Measurements from ENCODE around the gene CDCP1. TPM values are rescaled to one million over a fixed set of nuclear protein-coding genes. Genes with fewer than 3 reads are reported as not detected.

CDCP1 gene
- total and polyA plus RNA-seq, 2 donors (not counting 1 experiment from before 2014, with no cell fraction given), result not detected

- H3K27me3 Mint-ChIP-seq, result peaks cover 37% of the 10 kb centered on the region
- WGBS (ENCODE audit: insufficient coverage), result no CpG with 5 or more reads among the region's 2 CpGs
- no peak overlapping the region for H3K27ac ChIP-seq (ENCODE audit: low read length in 2 of 2)
These were observed 27.5 kb downstream of the CDCP1 start for GRCh38 chr3:45118615-45119071.

GRCh38 chr3:45116350-45116749 is 29.8 kb downstream of the CDCP1 start:
- no peaks in the 10 kb centered on the region for H3K4me1 Mint-ChIP-seq
- no peak overlapping the region for H3K27ac Mint-ChIP-seq
- H3K9me3 Mint-ChIP-seq (ENCODE audit: insufficient read depth), result no peaks in the 10 kb centered on the region
- intact Hi-C loops (cut with micrococcal nuclease), result no loop called here
- Histone ChIP-seq H3K9me3 (ENCODE audit: control extremely low read depth in 1 of 3, control insufficient read depth in 2 of 3, insufficient read depth in 1 of 3, low read length in 2 of 3) (no peaks in the 10 kb centered on the region), H3K4me1 (ENCODE audit: control insufficient read depth in 2 of 2, insufficient read depth in 2 of 2, low read length in 2 of 2) (no peaks in the 10 kb centered on the region), H3K79me2 (ENCODE audit: control insufficient read depth, insufficient read depth, low read length) (no peaks in the 10 kb centered on the region), H3K27me3 (replicated peaks in 1 of 4; ENCODE audit: control extremely low read depth in 1 of 4, control insufficient read depth in 3 of 4, insufficient read depth in 4 of 4, low read length in 3 of 4) (peaks cover 0 to 6% (median 1%) of the 10 kb centered on the region in 4 experiments), H4K20me1 (ENCODE audit: control insufficient read depth, insufficient read depth, low read length, poor library complexity, severe bottlenecking) (no peaks in the 10 kb centered on the region), H3K27ac (ENCODE audit: low read length in 2 of 2) (no peak overlapping the region), H3K4me3 (ENCODE audit: control extremely low read depth in 1 of 5, extremely low read depth in 1 of 5, insufficient read depth in 1 of 5, low read depth in 2 of 5, low read length in 4 of 5) (no peak overlapping the region), H3K36me3 (replicated peaks in 1 of 2; ENCODE audit: control extremely low read depth in 1 of 2, control insufficient read depth in 1 of 2, extremely low read depth in 1 of 2, insufficient read depth in 2 of 2, low read length in 1 of 2) (no peaks in the 10 kb centered on the region), H3K4me2 (replicated peaks; ENCODE audit: low read depth, low read length, poor library complexity, severe bottlenecking) (no peak overlapping the region), H2AFZ (ENCODE audit: insufficient read depth, low read depth, low read length, poor library complexity, severe bottlenecking) (no peak overlapping the region), H3K9ac (ENCODE audit: low read length) (no peak overlapping the region)
- DNase-seq (no peak), ATAC-seq (ENCODE audit: low read depth) (no peak)
- CTCF ChIA-PET, result no interaction called here
- H3K27me3 Mint-ChIP-seq, result peaks cover 41% of the 10 kb centered on the region
- TF ChIP-seq EZH2 (IDR thresholded peaks at IDR 0.05; ENCODE audit: borderline replicate concordance, insufficient read depth, low read depth, low read length, poor library complexity, severe bottlenecking) (no peak), CTCF (IDR thresholded peaks at IDR 0.05) (no peak)
- POLR2A ChIA-PET, result no interaction called here
- WGBS (ENCODE audit: insufficient coverage), result no CpG with 5 or more reads among the region's 4 CpGs
- H3K4me3 Mint-ChIP-seq, result no peak overlapping the region

More at GRCh38 chr3:45118615-45119071, 27.5 kb downstream of the CDCP1 start:
- Histone ChIP-seq H3K4me1 (ENCODE audit: control insufficient read depth in 2 of 2, insufficient read depth in 2 of 2, low read length in 2 of 2) (no peaks in the 10 kb centered on the region), H3K27me3 (replicated peaks in 1 of 4; ENCODE audit: control extremely low read depth in 1 of 4, control insufficient read depth in 3 of 4, insufficient read depth in 4 of 4, low read length in 3 of 4) (peaks cover 0 to 6% (median 1%) of the 10 kb centered on the region in 4 experiments), H4K20me1 (ENCODE audit: control insufficient read depth, insufficient read depth, low read length, poor library complexity, severe bottlenecking) (no peaks in the 10 kb centered on the region), H2AFZ (ENCODE audit: insufficient read depth, low read depth, low read length, poor library complexity, severe bottlenecking) (no peak overlapping the region), H3K4me2 (replicated peaks; ENCODE audit: low read depth, low read length, poor library complexity, severe bottlenecking) (no peak overlapping the region), H3K4me3 (ENCODE audit: control extremely low read depth in 1 of 5, extremely low read depth in 1 of 5, insufficient read depth in 1 of 5, low read depth in 2 of 5, low read length in 4 of 5) (no peak overlapping the region), H3K36me3 (replicated peaks in 1 of 2; ENCODE audit: control extremely low read depth in 1 of 2, control insufficient read depth in 1 of 2, extremely low read depth in 1 of 2, insufficient read depth in 2 of 2, low read length in 1 of 2) (no peaks in the 10 kb centered on the region), H3K9ac (ENCODE audit: low read length) (no peak overlapping the region), H3K79me2 (ENCODE audit: control insufficient read depth, insufficient read depth, low read length) (no peaks in the 10 kb centered on the region), H3K9me3 (ENCODE audit: control extremely low read depth in 1 of 3, control insufficient read depth in 2 of 3, insufficient read depth in 1 of 3, low read length in 2 of 3) (no peaks in the 10 kb centered on the region)
- POLR2A ChIA-PET, result no interaction called here
- intact Hi-C loops (cut with micrococcal nuclease), result no loop called here
- no peak for ATAC-seq (ENCODE audit: low read depth)
- no peak for DNase-seq
- H3K9me3 Mint-ChIP-seq (ENCODE audit: insufficient read depth), result no peaks in the 10 kb centered on the region
- no peaks in the 10 kb centered on the region for H3K4me1 Mint-ChIP-seq
- TF ChIP-seq EZH2 (IDR thresholded peaks at IDR 0.05; ENCODE audit: borderline replicate concordance, insufficient read depth, low read depth, low read length, poor library complexity, severe bottlenecking), result no peak
- no peak for TF ChIP-seq CTCF (IDR thresholded peaks at IDR 0.05)
- no peak overlapping the region for H3K27ac Mint-ChIP-seq
- no peak overlapping the region for H3K4me3 Mint-ChIP-seq
- CTCF ChIA-PET, result no interaction called here
